Fibroblast of mammary gland (primary cell): Measurements from ENCODE around the gene LRRC9.
"Not testable (repeated sequence)": the region's sequence is repeated elsewhere in the genome, so short reads cannot be mapped to it uniquely, and the experiment has no call there.

Experiments used
- DNase-seq: peaks from one replicate; pipeline ENCODE4 v3.0.0-alpha.2; 2010; ENCODE audit warnings: low read depth
- H3K4me3 ChIP-seq: 2 replicates; pipeline ENCODE4 v1.5.1; 2011; ENCODE audit warnings: low read depth, mild to moderate bottlenecking, low read length, moderate library complexity; ENCODE audit not compliant: control insufficient read depth
- TF ChIP-seq, protein P1 (sequence below): conservative IDR thresholded peaks from 2 replicates; pipeline ENCODE4 v1.5.1; 2011; ENCODE audit warnings: low read depth, low read length, inconsistent platforms; ENCODE audit not compliant: control insufficient read depth, insufficient read depth

Gene LRRC9

DNA sequence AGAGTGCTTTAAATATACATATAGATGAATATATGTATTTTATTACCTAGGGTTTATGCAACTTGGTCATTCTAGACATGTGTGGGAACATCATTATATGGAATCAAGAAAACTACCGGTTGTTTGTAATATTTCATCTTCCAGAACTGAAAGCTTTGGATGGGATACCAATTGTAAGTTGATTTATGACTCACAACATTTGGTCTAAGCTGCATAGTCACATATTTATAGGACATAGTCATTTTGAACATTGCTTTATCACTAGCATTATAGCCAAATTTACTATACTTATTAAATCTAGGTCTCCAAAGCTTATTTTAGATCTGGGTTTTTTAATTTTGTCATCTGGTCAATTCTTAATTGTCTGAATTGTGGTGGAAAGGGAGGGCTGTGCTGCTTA is 88.1 kb downstream of the LRRC9 start:
- peak; percentile 36 for DNase-seq
- H3K4me3 ChIP-seq, result no peak overlapping the region
- TF ChIP-seq, protein P1, sequence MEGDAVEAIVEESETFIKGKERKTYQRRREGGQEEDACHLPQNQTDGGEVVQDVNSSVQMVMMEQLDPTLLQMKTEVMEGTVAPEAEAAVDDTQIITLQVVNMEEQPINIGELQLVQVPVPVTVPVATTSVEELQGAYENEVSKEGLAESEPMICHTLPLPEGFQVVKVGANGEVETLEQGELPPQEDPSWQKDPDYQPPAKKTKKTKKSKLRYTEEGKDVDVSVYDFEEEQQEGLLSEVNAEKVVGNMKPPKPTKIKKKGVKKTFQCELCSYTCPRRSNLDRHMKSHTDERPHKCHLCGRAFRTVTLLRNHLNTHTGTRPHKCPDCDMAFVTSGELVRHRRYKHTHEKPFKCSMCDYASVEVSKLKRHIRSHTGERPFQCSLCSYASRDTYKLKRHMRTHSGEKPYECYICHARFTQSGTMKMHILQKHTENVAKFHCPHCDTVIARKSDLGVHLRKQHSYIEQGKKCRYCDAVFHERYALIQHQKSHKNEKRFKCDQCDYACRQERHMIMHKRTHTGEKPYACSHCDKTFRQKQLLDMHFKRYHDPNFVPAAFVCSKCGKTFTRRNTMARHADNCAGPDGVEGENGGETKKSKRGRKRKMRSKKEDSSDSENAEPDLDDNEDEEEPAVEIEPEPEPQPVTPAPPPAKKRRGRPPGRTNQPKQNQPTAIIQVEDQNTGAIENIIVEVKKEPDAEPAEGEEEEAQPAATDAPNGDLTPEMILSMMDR, result no peak

DNA sequence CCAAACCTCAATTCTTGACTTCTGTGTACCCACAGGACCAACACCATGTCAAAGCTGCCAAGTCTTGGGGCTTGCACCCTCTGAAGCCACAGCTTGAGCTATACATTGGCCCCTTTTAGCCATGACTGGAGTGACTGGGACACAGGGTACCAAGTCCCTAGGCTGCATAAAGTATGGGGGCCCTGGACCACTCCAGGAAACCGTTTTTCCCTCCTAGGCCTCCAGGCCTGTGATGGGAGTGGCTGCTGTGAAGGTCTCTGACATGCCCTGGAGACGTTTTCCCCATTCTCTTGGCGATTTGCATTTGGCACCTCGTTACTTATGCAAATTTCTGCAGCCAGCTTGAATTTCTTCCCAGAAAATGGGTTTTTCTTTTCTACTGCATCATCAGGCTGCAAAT is 90.3 kb downstream of the LRRC9 start:
- DNase-seq, H3K4me3 ChIP-seq: not testable (repeated sequence)

DNA sequence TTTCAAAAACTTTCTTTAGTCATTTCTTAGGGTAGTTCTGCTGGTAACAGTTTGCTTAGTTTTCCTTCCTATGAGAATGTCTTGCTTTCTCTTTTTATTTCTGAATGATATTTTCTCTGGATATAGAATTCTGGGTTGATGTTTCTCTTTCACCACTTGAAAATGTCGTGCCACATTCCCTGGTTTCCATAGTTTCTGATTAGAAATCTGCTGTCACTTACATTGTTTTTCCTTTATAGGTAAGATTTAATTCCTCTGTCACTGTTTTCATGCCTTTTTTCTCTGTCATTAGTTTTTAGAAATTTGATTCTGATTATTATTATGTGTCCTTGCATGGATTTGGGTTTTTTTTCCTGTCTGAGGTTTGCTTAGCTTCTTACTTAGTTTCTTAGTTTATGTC is 94.5 kb downstream of the LRRC9 start:
- TF ChIP-seq, protein P1, result no peak
- no peak overlapping the region for H3K4me3 ChIP-seq
- DNase-seq, result no peak

GRCh38 chr14:60021619-60022018 is 101.7 kb downstream of the LRRC9 start:
- H3K4me3 ChIP-seq, result no peak overlapping the region
- TF ChIP-seq, protein P1, result no peak
- no peak for DNase-seq

GRCh38 chr14:60025571-60025970 is 105.6 kb downstream of the LRRC9 start:
- no peak for DNase-seq
- H3K4me3 ChIP-seq, result no peak overlapping the region
- TF ChIP-seq, protein P1, result no peak

- no peak for DNase-seq
- no peak overlapping the region for H3K4me3 ChIP-seq
- TF ChIP-seq, protein P1, result no peak
These were observed 115.2 kb downstream of the LRRC9 start for GRCh38 chr14:60035177-60035576.

GRCh38 chr14:60047976-60048375 is 128.0 kb downstream of the LRRC9 start:
- not testable (repeated sequence) for H3K4me3 ChIP-seq, DNase-seq

GRCh38 chr14:60051721-60052221 is 131.8 kb downstream of the LRRC9 start:
- TF ChIP-seq, protein P1, result no peak
- DNase-seq, result peak; percentile 69
- H3K4me3 ChIP-seq, result no peak overlapping the region
